Measurements from ENCODE around the gene PCDH9.

GRCh38 chr13:66751691-66752090, 478.4 kb downstream of the PCDH9 start:
- TF ChIP-seq CTCF (conservative IDR thresholded peaks at IDR 0.05 in 1 of 2, IDR thresholded peaks at IDR 0.05 in 1 of 2; ENCODE audit: extremely low read depth in 1 of 2, insufficient read depth in 1 of 2, low read depth in 1 of 2, low read length in 2 of 2) (no peak), EZH2 (IDR thresholded peaks at IDR 0.05; ENCODE audit: borderline replicate concordance, low read length) (no peak)

Measured in mammary epithelial cell (primary cell).